GM13977 (cell line): ENCODE measurements around the gene IGF2BP3.

Experiments
- DNase-seq: peaks from one replicate; pipeline ENCODE4 v3.0.0; 2012; ENCODE audit warnings: low spot score
- in situ Hi-C: fragments of 300-500 bp; cut with MboI; formaldehyde crosslinking; loops from one replicate; pipeline ENCODE4 v1.12.0; 2022; ENCODE audit warnings: low sequenced_read_pairs, low pct_unique_long_range_greater_than_20kb, mixed read lengths, inconsistent platforms; ENCODE audit not compliant: unreplicated experiment
- TF ChIP-seq, protein P1 (sequence below): IDR thresholded peaks from 2 replicates; pipeline ENCODE4 v1.5.1; 2012; ENCODE audit warnings: mild to moderate bottlenecking, control low read depth; ENCODE audit not compliant: insufficient read depth; ENCODE audit errors: extremely low read depth, missing control alignments

IGF2BP3 gene

DNA sequence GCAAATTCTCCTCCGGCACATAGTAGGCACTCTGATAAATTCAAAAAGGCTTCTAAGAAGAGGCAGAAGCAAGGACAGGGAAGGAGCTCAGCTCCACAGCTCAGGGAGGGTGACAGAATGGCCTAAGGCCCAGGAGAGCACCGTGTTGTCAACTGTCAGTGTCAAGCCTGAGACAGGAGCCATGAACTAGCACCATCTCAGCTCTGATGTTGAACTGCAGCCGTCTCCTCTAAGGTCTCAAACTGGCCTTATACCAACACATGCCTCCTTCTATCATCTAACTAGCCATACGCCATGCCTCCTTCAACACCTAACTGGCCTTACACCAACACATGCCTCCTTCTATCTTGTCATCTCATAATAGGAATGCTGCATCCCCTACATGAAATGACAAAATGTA lies 73.0 kb downstream of the IGF2BP3 start:
- TF ChIP-seq, protein P1, sequence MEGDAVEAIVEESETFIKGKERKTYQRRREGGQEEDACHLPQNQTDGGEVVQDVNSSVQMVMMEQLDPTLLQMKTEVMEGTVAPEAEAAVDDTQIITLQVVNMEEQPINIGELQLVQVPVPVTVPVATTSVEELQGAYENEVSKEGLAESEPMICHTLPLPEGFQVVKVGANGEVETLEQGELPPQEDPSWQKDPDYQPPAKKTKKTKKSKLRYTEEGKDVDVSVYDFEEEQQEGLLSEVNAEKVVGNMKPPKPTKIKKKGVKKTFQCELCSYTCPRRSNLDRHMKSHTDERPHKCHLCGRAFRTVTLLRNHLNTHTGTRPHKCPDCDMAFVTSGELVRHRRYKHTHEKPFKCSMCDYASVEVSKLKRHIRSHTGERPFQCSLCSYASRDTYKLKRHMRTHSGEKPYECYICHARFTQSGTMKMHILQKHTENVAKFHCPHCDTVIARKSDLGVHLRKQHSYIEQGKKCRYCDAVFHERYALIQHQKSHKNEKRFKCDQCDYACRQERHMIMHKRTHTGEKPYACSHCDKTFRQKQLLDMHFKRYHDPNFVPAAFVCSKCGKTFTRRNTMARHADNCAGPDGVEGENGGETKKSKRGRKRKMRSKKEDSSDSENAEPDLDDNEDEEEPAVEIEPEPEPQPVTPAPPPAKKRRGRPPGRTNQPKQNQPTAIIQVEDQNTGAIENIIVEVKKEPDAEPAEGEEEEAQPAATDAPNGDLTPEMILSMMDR = no peak
- in situ Hi-C loops = no loop called here
- no peak for DNase-seq

DNA sequence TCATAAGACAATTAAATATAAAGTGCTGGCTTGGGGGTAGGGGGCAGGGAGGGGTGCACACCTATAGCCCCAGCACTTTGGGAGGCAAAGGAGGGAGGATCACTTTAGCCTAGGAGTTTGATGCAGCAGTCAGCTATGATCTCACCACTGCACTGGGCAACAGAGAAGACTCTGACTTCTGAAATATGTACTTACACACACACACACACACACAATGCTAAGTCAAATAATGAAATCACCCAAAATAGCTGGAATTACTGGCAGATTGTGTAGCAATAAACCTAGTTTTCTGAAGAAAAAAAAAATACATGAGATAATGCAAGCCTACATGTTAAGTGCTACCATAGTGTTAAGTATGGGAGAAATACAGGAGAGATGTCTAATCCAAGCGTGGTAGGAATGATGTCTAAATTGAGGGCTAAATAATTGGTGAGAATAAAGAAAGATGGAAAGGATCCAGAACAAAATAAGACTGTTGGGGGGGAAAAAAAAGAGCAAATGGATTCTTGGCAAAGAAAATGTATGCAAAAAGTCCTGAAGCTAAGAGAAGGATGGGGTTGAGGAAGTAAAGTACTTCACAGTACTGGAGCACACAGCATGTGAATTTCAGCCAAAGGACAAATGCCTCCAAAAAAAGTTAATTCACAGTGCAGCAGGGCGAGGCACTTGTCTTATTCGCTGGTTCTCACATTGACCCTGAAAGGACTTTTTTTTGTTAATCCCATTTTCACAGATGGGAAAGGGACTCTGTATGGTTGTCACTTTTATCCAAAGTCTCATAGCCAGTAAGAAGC lies 73.9 kb downstream of the IGF2BP3 start:
- in situ Hi-C loops = no loop called here
- TF ChIP-seq, protein P1 = no peak
- no peak for DNase-seq

DNA sequence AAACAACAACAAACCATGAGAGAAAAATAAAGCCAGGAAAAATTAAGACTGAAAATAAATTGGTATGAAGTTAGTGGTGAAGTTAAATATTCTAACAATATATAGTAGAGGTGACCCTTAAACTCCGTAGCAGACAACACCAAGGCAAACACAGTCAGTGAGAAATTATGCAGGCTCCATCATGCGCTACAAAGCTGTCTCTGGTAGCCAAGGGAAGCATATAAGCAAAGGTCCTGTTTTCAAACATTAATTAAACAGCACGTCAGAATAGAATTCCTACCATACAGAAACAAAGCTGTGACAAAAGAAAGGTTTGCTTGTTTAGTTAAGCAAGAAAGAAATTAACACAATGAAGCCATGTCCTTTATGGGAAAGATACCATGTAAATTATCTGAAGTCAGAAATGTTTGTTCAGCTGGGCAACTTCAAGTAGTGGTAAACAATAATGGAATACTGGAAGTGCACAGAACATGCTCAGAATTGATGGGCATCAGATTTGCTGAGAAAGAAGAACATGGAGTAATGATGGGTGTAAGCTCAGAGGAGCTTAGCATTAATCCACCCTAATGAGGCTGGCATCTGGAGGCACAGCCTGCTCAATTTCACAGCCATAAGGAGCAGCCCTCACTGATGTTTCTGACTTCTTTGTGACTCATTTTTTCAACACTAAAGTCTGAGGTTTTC lies 75.7 kb downstream of the IGF2BP3 start:
- DNase-seq = no peak
- TF ChIP-seq, protein P1 = no peak

DNA sequence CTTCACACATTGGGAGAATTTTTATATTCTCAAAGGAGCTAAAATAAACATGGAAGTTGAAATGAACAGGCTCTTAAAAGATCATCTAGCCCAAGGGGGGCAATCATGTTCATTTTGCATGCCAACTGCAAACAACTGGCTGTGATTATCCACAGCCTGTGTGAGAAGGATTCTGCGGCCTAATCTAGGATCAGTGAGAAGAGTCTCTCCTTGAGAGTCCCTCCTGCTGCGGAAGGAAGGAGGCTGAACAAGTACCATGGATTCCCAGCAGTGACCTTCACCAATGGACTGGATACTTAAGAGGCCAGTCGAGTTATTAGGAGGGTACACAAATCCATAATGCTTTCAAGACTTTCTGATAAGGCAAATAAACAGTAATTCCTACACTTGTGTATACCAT lies 76.7 kb downstream of the IGF2BP3 start:
- no peak for DNase-seq
- TF ChIP-seq, protein P1 = no peak
- in situ Hi-C loops = no loop called here

More for the DNA sequence above, 75.7 kb downstream of the IGF2BP3 start:
- in situ Hi-C loops = no loop called here

DNA sequence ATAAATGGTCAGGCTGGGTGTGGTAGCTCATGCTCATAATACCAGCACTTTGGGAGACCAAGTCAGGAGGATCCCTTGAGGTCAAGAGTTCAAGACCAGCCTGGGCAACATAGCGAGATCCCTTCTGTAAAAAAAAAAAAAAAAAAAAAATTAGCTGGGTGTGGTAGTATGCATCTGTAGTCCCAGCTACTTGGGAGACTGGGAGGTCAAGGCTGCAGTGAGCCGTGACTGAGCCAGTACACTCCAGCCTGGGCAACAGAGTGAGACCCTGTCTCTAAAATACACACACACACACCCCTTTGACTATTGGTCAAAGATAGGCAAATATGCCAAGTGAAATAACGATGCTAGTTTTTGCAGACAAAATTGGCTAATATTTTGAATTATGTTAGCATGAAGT lies 80.6 kb downstream of the IGF2BP3 start:
- in situ Hi-C loops = no loop called here
- DNase-seq = no peak
- TF ChIP-seq, protein P1 = no peak

DNA sequence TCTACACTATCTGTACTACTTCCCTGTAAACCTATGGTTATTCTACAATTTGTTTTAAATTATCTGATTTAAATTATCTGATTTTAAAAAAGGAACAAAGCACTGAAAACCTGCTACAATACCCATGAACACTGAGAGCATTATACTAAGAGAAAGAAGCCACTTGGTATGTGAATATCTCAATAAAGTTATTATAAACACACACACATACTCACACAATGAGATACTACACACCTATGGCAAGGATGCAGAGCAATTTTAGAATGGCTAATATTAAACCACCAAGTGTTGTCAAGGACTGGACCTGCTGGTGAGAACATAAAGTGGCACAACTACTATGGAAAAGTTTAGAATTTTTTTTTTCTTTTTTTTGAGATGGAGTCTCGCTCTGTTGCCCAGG lies 82.7 kb downstream of the IGF2BP3 start:
- in situ Hi-C loops = no loop called here
- TF ChIP-seq, protein P1 = no peak
- no peak for DNase-seq
